Measurements from ENCODE around the gene HSD17B4. TPM values are rescaled to one million over a fixed set of nuclear protein-coding genes. Genes with fewer than 3 reads are reported as not detected.

Gene HSD17B4
- total and polyA plus RNA-seq, 2 donors (not counting 1 experiment from before 2014, with no cell fraction given), result 187 to 340 TPM

DNA sequence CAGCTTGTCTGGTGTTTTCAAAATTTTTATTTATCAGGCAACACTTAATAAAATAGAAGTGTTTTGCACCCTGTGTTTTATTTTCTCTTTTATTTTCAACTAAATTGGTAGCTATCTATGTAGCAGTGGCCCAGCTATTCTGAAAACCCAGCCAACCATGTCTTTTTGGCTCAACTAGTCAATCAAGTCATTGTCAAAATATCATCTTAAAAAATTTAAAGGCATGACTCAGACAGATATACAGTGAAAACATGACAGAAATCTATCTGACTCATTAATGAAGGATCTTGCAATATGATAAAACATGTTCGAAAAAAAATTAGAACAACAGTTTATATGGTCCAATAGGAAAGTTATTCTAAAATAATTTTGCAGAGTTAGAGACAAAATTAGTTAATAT is 75.1 kb downstream of the HSD17B4 start:
- no peak overlapping the region for H2AFZ ChIP-seq (ENCODE audit: low read length)
- H3K36me3 ChIP-seq (ENCODE audit: control insufficient read depth, insufficient read depth, low read length), result no peaks in the 10 kb centered on the region
- H3K27ac ChIP-seq (ENCODE audit: insufficient read depth, low read length), result no peak overlapping the region
- no peaks in the 10 kb centered on the region for H4K20me1 ChIP-seq (ENCODE audit: control insufficient read depth, extremely low read depth, insufficient read depth, low read length)
- TF ChIP-seq, protein P1, sequence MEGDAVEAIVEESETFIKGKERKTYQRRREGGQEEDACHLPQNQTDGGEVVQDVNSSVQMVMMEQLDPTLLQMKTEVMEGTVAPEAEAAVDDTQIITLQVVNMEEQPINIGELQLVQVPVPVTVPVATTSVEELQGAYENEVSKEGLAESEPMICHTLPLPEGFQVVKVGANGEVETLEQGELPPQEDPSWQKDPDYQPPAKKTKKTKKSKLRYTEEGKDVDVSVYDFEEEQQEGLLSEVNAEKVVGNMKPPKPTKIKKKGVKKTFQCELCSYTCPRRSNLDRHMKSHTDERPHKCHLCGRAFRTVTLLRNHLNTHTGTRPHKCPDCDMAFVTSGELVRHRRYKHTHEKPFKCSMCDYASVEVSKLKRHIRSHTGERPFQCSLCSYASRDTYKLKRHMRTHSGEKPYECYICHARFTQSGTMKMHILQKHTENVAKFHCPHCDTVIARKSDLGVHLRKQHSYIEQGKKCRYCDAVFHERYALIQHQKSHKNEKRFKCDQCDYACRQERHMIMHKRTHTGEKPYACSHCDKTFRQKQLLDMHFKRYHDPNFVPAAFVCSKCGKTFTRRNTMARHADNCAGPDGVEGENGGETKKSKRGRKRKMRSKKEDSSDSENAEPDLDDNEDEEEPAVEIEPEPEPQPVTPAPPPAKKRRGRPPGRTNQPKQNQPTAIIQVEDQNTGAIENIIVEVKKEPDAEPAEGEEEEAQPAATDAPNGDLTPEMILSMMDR (conservative IDR thresholded peaks at IDR 0.05 in 1 of 2, IDR thresholded peaks at IDR 0.05 in 1 of 2; ENCODE audit: low read depth in 1 of 2, low read length in 2 of 2), result no peak
- TF ChIP-seq EZH2 (IDR thresholded peaks at IDR 0.05; ENCODE audit: low read length, missing control alignments), result no peak
- H3K9me3 ChIP-seq (ENCODE audit: control insufficient read depth, insufficient read depth, low read depth, low read length), result no peaks in the 10 kb centered on the region
- DNase-seq (ENCODE audit: low read depth in 2 of 2), result peak in 1 of 2 donors; percentile 16
- no peak overlapping the region for H3K4me2 ChIP-seq (ENCODE audit: extremely low read depth, insufficient read depth, low read length)
- H3K4me1 ChIP-seq (ENCODE audit: control insufficient read depth, extremely low read depth, insufficient read depth, low read length), result no peaks in the 10 kb centered on the region
- no peak overlapping the region for H3K9ac ChIP-seq (ENCODE audit: insufficient read depth, low read length)
- H3K4me3 ChIP-seq (replicated peaks in 1 of 4; ENCODE audit: control extremely low read depth in 1 of 4, insufficient read depth in 1 of 4, low read depth in 3 of 4, low read length in 4 of 4), result no peak overlapping the region
- no peaks in the 10 kb centered on the region for H3K27me3 ChIP-seq (ENCODE audit: control insufficient read depth, insufficient read depth, low read length)
- no peaks in the 10 kb centered on the region for H3K79me2 ChIP-seq (ENCODE audit: control insufficient read depth, insufficient read depth, low read length)

DNA sequence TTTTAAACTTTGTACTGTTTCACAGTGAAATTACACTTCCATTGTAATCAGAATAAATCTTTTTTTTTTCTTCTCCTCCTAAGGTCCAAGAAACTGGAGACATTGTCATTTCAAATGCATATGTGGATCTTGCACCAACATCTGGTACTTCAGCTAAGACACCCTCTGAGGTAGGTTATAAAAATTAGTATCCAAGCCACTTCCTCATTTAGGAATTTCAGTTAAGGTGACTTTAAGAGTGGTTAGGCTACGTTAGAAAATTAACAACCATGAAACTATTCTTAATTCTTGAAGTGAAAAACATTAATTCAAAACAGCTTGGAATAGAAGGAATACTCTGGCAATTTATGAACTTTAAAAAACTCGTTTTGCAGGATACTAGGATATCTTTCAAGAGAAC is 77.5 kb downstream of the HSD17B4 start:
- Histone ChIP-seq H4K20me1 (ENCODE audit: control insufficient read depth, extremely low read depth, insufficient read depth, low read length) (no peaks in the 10 kb centered on the region), H3K4me1 (ENCODE audit: control insufficient read depth, extremely low read depth, insufficient read depth, low read length) (no peaks in the 10 kb centered on the region), H3K79me2 (ENCODE audit: control insufficient read depth, insufficient read depth, low read length) (no peaks in the 10 kb centered on the region), H3K27ac (ENCODE audit: insufficient read depth, low read length) (no peak overlapping the region), H3K4me3 (replicated peaks in 1 of 4; ENCODE audit: control extremely low read depth in 1 of 4, insufficient read depth in 1 of 4, low read depth in 3 of 4, low read length in 4 of 4) (no peak overlapping the region), H3K36me3 (ENCODE audit: control insufficient read depth, insufficient read depth, low read length) (no peaks in the 10 kb centered on the region), H2AFZ (ENCODE audit: low read length) (no peak overlapping the region), H3K9me3 (ENCODE audit: control insufficient read depth, insufficient read depth, low read depth, low read length) (no peaks in the 10 kb centered on the region), H3K4me2 (ENCODE audit: extremely low read depth, insufficient read depth, low read length) (no peak overlapping the region), H3K9ac (ENCODE audit: insufficient read depth, low read length) (no peak overlapping the region), H3K27me3 (ENCODE audit: control insufficient read depth, insufficient read depth, low read length) (no peaks in the 10 kb centered on the region)
- DNase-seq (ENCODE audit: low read depth in 2 of 2), result no peak
- no peak for TF ChIP-seq EZH2 (IDR thresholded peaks at IDR 0.05; ENCODE audit: low read length, missing control alignments)
- TF ChIP-seq, protein P1 (conservative IDR thresholded peaks at IDR 0.05 in 1 of 2, IDR thresholded peaks at IDR 0.05 in 1 of 2; ENCODE audit: low read depth in 1 of 2, low read length in 2 of 2), result no peak

DNA sequence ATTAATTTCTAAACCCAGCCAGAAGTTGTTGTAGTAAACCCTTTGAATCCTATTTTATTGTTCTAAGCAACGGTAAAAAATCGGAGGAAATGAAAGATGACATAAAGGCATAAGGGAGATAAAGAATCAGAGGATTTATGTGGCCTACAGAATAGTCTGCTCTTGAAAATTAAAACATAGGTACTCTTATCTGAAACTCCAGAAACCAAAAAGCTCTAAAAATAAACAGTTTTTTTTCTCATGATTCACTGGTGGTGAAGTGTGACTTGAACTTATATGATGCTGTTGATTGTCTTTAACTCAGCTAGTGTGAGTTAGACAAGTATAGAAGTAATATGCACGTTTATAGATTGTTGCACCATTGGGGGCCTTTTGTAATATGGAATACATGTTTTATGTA is 80.3 kb downstream of the HSD17B4 start:
- no peaks in the 10 kb centered on the region for H3K9me3 ChIP-seq (ENCODE audit: control insufficient read depth, insufficient read depth, low read depth, low read length)
- H3K4me3 ChIP-seq (replicated peaks in 1 of 4; ENCODE audit: control extremely low read depth in 1 of 4, insufficient read depth in 1 of 4, low read depth in 3 of 4, low read length in 4 of 4), result no peak overlapping the region
- H3K79me2 ChIP-seq (ENCODE audit: control insufficient read depth, insufficient read depth, low read length), result no peaks in the 10 kb centered on the region
- H3K36me3 ChIP-seq (ENCODE audit: control insufficient read depth, insufficient read depth, low read length), result no peaks in the 10 kb centered on the region
- no peaks in the 10 kb centered on the region for H3K4me1 ChIP-seq (ENCODE audit: control insufficient read depth, extremely low read depth, insufficient read depth, low read length)
- no peak for DNase-seq (ENCODE audit: low read depth in 2 of 2)
- H4K20me1 ChIP-seq (ENCODE audit: control insufficient read depth, extremely low read depth, insufficient read depth, low read length), result no peaks in the 10 kb centered on the region
- no peak overlapping the region for H3K27ac ChIP-seq (ENCODE audit: insufficient read depth, low read length)
- H3K27me3 ChIP-seq (ENCODE audit: control insufficient read depth, insufficient read depth, low read length), result no peaks in the 10 kb centered on the region
- TF ChIP-seq, protein P1 (conservative IDR thresholded peaks at IDR 0.05 in 1 of 2, IDR thresholded peaks at IDR 0.05 in 1 of 2; ENCODE audit: low read depth in 1 of 2, low read length in 2 of 2), result no peak
- TF ChIP-seq EZH2 (IDR thresholded peaks at IDR 0.05; ENCODE audit: low read length, missing control alignments), result no peak
- H3K9ac ChIP-seq (ENCODE audit: insufficient read depth, low read length), result no peak overlapping the region
- H2AFZ ChIP-seq (ENCODE audit: low read length), result no peak overlapping the region
- no peak overlapping the region for H3K4me2 ChIP-seq (ENCODE audit: extremely low read depth, insufficient read depth, low read length)

Measured in fibroblast of lung (primary cell).